Stimulated activated CD4-positive, alpha-beta T cell treated with anti-CD3 and anti-CD28 coated beads, Interleukin-1b, Interleukin-23, amount 100 ng/mL, for 1 hour (primary cell): ENCODE results near the gene HDAC3.

Source experiments
- DNase-seq, 2 donors: peaks; one replicate each; pipeline ENCODE4 v3.0.0-alpha.2; 2020; ENCODE audit warnings: low read depth in 2 of 2

The HDAC3 gene

DNA sequence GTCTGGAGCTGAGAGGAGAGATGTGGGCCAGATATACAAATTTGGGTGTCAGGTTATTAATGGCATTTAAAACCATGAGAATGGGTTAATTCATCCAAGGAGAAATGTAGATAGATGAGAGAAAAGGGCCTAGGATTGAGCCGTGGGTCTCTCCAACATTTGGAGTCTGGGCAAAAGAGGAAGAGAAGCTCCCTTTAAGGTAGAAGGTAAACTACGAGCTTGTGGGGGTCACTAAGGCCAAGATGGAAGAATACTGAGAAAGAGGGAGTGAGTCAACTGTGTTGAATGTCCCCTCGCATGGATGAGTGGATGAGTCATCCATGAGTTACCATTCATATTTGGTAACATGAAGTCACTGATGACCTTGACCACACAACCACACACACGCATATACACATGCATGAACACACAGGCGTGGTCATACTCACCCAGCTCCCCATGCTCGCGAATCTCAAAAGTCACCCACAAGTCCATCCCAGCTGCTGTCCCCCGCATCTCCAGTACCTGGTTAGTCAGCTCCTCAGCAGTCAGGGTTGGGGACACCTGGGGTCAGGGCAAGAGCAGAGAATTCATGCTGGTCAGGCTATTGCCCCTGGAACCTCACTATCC is 21.4 kb upstream of the HDAC3 start:
- DNase-seq = no peak

DNA sequence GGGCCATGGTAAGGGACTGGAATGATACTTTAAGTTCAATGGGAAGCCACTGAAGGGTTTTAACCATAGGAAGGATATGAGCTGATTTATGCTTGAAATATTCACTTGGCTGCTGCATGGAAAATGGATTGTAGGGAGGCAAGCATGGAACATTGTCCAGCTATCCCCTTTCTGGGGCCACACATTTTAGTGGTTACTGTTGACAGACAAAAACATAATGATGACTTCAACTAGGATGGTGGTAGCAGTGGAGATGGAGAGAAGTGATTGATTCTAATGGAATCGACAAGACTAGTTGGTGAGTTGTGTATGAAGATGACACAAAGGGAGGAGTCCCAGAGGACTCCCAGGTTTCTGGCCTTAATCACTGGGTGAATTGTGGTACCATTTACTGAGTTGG is 20.8 kb upstream of the HDAC3 start:
- no peak for DNase-seq

GRCh38 chr5:141656396-141656795 is 19.7 kb upstream of the HDAC3 start:
- DNase-seq = no peak

DNA sequence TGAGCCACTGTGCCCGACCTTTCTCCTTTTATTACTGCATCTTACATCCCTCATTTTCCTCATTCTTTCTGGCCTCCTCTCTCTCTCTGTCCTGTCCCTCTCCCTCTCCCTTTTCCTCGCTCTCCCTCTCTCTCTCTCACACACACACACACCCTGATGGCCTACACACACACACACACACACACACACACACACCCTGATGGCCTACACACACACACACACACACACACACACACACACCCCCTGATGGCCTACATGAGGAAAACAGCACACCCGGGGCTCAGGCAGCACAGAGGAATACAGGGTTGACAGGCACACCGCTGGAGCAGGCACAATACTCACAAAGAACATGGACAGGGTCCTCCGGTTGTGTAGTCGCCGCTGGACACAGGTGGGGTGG is 18.4 kb upstream of the HDAC3 start:
- DNase-seq = no peak

DNA sequence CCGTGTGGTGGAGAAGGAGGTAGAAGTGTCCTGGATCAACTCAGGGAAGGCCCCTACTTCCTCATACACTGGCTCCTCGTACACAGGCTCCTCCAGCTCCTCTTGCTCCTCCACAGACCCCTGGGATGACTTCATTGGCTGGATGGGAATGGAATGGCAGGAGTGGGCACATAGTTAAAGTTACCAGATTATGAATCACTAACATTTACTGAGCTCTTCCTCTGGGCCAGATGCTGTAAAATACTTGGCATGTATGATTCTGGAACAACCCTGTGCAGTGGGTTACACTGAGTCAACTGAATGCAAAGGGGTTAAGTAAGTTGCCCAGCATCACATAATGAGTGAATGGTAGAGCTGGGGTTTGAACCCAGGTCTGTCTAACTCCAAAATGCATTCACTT is 17.6 kb upstream of the HDAC3 start:
- DNase-seq = no peak

DNA sequence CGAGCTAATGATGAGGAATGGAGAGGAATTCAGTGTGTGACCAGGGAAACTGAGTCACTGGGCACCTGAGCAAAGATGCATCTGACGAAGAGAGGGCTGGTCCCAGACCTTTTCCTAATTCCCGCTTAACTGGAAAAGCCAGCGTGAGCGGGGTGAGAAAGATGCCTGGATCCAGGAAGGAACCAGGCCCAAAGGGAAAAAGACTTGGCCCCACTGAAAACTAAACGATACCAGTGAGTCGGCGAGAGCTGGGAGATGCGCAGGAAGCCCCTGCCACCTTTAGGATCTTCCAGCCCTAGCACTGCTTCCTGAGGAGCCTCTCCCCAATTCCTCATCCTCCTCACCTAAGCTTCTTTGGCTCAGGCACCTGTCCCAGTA is 15.1 kb upstream of the HDAC3 start:
- DNase-seq = no peak

DNA sequence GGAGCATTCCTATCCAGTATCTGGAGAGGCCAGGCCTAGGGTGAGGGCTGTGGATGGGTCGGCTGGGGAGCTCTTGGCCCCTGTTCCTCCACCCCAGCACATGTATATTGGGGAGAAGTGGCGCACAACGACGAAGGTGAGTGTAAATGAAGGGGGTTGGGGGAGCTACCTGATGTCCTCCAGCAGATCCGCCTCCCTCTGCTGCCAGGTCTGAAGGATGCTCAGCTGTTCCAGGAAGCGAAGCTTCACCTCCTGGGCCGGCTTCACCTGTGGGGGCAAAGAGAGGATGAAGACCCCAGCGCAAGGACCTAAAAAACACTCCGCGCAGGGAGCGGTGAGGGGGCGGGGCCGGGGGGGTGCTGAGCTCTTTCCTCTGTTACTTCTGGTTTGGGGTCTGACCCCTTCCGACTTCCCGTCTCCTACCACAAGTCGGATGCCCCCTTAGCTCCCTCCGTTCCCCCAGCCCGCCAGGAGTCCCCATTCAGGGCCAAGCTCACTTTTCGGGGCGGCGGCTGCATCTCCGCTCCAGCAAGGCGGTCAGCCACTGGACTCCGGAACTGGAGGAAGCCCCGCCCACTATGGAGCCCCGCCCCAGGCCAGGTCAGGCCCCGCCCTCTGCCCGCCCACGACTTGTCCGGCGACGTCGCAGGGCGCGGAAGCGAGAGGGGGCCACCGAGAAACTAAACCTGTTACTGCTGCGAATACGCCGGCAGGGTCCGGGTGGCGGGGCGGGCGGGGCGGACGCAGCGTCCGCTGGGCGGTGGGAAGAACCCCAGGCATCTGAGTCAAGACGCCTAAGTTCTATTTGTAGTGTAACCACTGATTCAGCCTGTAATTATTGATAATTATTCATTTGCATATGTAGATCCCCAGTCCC is 14.4 kb upstream of the HDAC3 start, which contains the start of gene FCHSD1:
FCHSD1 (minus strand) TSS at position 568 of the 877 bp plus-strand sequence; CDS start at position 518, 50 bp downstream.
- peak; percentile 62 for DNase-seq

- no peak for DNase-seq
These were observed 13.3 kb upstream of the HDAC3 start for GRCh38 chr5:141649972-141650371.

GRCh38 chr5:141649056-141649688 is 12.5 kb upstream of the HDAC3 start:
- DNase-seq = no peak

DNA sequence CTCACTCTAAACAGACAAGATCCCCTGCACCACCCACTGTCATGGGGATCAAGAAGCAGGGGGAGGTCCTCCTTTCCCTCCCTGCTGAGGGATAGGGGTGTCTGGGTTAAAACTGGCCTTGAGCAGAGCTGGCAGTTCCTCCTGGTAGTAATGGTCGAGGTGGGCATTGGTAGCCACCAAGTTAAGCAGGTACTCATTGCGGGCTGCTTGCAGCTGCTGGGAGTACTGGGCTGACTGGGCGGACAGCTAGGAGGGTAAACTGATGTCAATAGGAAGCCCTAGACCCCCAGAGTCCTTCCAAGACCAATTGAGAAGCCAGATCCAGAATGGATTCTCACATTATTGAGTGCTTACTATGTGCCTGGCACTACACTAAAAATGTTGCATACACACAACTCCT is 11.2 kb upstream of the HDAC3 start:
- DNase-seq = no peak

- DNase-seq = no peak
These were observed 10.6 kb upstream of the HDAC3 start for GRCh38 chr5:141647242-141647641.

DNA sequence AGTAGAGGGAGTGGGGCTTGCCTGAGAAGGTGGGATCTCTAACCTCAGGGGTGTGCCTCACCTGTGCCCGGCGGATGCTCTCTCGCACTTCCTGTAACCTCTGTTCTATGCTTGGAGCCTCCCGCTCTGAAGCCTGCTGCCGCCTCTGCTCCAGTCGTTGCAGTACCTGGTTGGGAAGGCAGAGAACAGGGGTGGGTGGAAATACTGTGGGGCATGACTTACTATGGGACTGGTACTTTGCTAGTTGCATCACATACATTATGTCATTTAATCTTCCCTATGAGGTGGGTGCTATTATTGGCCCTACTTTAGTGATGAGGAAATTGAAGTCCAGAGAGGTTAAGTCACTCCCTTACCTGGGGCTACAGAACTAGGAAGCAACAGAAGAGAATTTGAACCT is 9.4 kb upstream of the HDAC3 start:
- DNase-seq = no peak

GRCh38 chr5:141641634-141642267 is 5.1 kb upstream of the HDAC3 start:
- no peak for DNase-seq

- no peak for DNase-seq
These were observed 4.0 kb upstream of the HDAC3 start for GRCh38 chr5:141640698-141641097.

DNA sequence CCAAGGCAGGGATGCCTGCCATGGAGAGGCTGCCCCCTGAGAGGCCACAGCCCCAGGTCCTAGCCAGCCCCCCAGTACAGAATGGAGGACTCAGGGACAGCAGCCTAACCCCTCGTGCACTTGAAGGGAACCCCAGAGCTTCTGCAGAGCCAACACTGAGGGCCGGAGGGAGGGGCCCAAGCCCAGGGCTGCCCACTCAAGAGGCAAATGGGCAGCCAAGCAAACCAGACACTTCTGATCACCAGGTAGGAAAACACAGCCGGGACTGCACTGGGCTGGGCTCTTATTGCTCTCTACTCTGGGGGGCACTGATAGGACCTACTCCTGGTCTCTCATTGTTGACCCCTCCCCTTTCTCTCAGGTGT is 3.4 kb upstream of the HDAC3 start:
- DNase-seq = no peak

GRCh38 chr5:141639357-141640050 is 2.9 kb upstream of the HDAC3 start:
- no peak for DNase-seq

- no peak for DNase-seq
These were observed 2.1 kb upstream of the HDAC3 start for GRCh38 chr5:141638771-141639170.

DNA sequence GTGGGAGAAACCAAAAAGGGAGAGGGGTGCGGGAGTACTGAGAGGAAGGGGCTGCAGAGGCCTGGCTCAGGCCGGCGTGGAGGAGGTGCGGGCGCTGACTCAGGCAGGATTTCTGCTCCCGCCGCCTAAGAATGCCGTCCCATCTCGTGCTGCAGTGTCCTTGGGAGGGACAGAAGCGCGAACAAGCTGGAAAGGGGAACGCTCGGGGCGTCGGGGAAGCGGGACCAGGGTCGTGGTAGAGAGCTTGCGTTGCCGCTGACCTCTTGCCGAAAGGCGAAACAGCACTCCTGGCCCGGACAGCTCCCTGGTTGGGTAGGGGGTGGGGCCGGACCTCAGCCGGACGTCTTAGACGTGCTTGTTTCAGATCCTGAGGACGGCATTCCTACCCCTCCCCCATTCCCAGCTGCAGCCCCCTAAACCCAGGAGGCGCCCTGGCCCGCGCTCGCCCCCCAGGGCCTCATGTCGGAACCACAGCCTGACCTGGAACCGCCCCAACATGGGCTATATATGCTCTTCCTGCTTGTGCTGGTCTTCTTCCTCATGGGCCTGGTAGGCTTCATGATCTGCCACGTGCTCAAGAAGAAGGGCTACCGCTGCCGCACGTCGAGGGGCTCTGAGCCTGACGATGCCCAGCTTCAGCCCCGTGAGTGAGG is 1.2 kb upstream of the HDAC3 start:
- DNase-seq = no peak

DNA sequence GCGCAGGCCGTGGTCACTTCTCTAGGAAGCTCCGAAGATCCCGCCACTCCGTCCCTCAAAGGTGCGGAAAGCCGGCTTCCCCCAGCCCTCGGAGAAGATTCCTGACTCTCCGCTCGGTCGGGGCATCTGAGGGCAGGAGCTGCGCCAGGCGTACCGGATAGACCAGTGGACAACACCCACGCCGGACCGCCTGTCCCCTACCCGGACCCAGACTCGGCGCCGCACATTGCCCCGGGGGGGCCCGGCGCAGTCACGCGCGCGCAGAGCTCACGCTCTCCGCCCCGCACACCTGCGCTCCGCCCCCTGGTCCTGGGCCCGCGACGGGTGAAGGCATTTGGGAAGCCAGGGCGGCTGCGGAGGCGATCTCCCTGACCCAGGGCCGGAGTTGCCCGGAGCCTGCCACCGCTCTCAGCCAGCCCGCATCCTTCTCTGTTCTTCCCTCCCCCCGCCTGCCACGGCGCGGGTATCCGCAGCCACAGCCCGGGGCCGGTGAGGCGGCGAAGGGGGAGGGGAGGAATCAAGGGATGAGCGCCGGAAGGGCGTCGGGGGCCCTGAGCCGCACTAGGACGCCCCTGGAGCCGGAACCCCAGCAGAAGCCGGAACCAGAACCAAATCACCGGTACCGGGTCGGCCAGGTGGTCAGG is 596 bp upstream of the HDAC3 start:
- DNase-seq = no peak

GRCh38 chr5:141636106-141636412 is 590 bp downstream of the HDAC3 start:
- no peak for DNase-seq

DNA sequence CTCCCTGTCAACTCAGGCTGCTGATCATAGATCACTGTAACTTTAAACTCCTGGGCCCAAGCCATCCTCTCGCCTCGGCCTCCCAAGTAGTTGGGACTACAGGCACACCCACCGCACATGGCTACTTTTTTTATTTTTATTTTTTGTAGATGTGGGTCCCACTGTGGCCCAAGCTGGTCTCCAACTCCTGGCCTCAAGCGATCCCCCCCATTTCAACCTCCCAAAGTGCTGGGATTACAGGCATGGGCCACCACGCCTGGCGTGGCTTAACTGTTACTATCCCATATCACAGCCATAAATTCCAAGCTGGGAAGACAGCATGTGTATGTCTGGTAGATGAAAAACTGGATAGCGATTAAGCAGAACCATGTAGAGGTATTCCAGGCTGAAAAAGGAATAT is 1.0 kb downstream of the HDAC3 start:
- DNase-seq = no peak
